ENCODE measurements around the gene TAPT1. TPM values are rescaled to one million over a fixed set of nuclear protein-coding genes. Genes with fewer than 3 reads are reported as not detected.

Gene TAPT1
- polyA plus RNA-seq, 1 donor from 2014 or later = 34.2 TPM

- no peaks in the 10 kb centered on the region for H3K36me3 ChIP-seq (ENCODE audit: insufficient read depth, low read length)
Measured at GRCh38 chr4:16117164-16117563, 109.1 kb downstream of the TAPT1 start.

GRCh38 chr4:16116493-16116990 is 109.7 kb downstream of the TAPT1 start:
- H3K27ac ChIP-seq (ENCODE audit: low read length) = no peak overlapping the region
- no peak overlapping the region for H3K4me2 ChIP-seq (ENCODE audit: low read length)
- no peak overlapping the region for H3K9ac ChIP-seq (ENCODE audit: low read length)
- H3K36me3 ChIP-seq (ENCODE audit: insufficient read depth, low read length) = no peaks in the 10 kb centered on the region
- no peaks in the 10 kb centered on the region for H4K20me1 ChIP-seq (ENCODE audit: insufficient read depth)
- H3K79me2 ChIP-seq (replicated peaks; ENCODE audit: insufficient read depth, low read length) = no peaks in the 10 kb centered on the region
- H3K9me2 ChIP-seq (ENCODE audit: insufficient read depth, low read length) = no peaks in the 10 kb centered on the region
- no peak for TF ChIP-seq RAD21 (conservative IDR thresholded peaks at IDR 0.05)
- TF ChIP-seq POLR2AphosphoS5 (IDR thresholded peaks at IDR 0.05) = no peak
- no peak for TF ChIP-seq SMC3 (conservative IDR thresholded peaks at IDR 0.05; ENCODE audit: poor library complexity)
- no peak for TF ChIP-seq MXI1 (conservative IDR thresholded peaks at IDR 0.05; ENCODE audit: poor library complexity, severe bottlenecking)
- no peak for TF ChIP-seq CTCF (IDR thresholded peaks at IDR 0.05; ENCODE audit: poor library complexity, severe bottlenecking)
- no peak for TF ChIP-seq EP300 (conservative IDR thresholded peaks at IDR 0.05; ENCODE audit: poor library complexity, severe bottlenecking)
- no peak for TF ChIP-seq TAF1 (IDR thresholded peaks at IDR 0.05; ENCODE audit: low read depth)
- TF ChIP-seq EZH2 (IDR thresholded peaks at IDR 0.05; ENCODE audit: borderline replicate concordance, insufficient read depth, low read length, poor library complexity, severe bottlenecking) = no peak
- H3K9me3 ChIP-seq (ENCODE audit: low read length) = no peaks in the 10 kb centered on the region
- H3K4me3 ChIP-seq (ENCODE audit: low read length) = no peak overlapping the region
- no peaks in the 10 kb centered on the region for H3K27me3 ChIP-seq (ENCODE audit: insufficient read depth, low read depth, low read length)
- no peaks in the 10 kb centered on the region for H3F3A ChIP-seq (ENCODE audit: insufficient read depth, low read length, poor library complexity, severe bottlenecking)
- no peak overlapping the region for H2AFZ ChIP-seq (ENCODE audit: low read depth, low read length)

More at GRCh38 chr4:16117164-16117563, 109.1 kb downstream of the TAPT1 start:
- Histone ChIP-seq H3K9me3 (ENCODE audit: low read length) (no peaks in the 10 kb centered on the region), H4K20me1 (ENCODE audit: insufficient read depth) (no peaks in the 10 kb centered on the region), H3K79me2 (replicated peaks; ENCODE audit: insufficient read depth, low read length) (no peaks in the 10 kb centered on the region), H3K9ac (ENCODE audit: low read length) (no peak overlapping the region), H3K9me2 (ENCODE audit: insufficient read depth, low read length) (no peaks in the 10 kb centered on the region), H3K27ac (ENCODE audit: low read length) (no peak overlapping the region), H3K27me3 (ENCODE audit: insufficient read depth, low read depth, low read length) (no peaks in the 10 kb centered on the region), H2AFZ (ENCODE audit: low read depth, low read length) (no peak overlapping the region), H3F3A (ENCODE audit: insufficient read depth, low read length, poor library complexity, severe bottlenecking) (no peaks in the 10 kb centered on the region), H3K4me3 (ENCODE audit: low read length) (no peak overlapping the region), H3K4me2 (ENCODE audit: low read length) (no peak overlapping the region)
- TF ChIP-seq CTCF (IDR thresholded peaks at IDR 0.05; ENCODE audit: poor library complexity, severe bottlenecking) = no peak
- TF ChIP-seq EP300 (conservative IDR thresholded peaks at IDR 0.05; ENCODE audit: poor library complexity, severe bottlenecking) = no peak
- no peak for TF ChIP-seq POLR2AphosphoS5 (IDR thresholded peaks at IDR 0.05)

GRCh38 chr4:16116019-16116418 is 110.3 kb downstream of the TAPT1 start:
- no peaks in the 10 kb centered on the region for H3K79me2 ChIP-seq (replicated peaks; ENCODE audit: insufficient read depth, low read length)
- H3K9ac ChIP-seq (ENCODE audit: low read length) = no peak overlapping the region
- H3K4me2 ChIP-seq (ENCODE audit: low read length) = no peak overlapping the region
- no peaks in the 10 kb centered on the region for H3F3A ChIP-seq (ENCODE audit: insufficient read depth, low read length, poor library complexity, severe bottlenecking)
- no peaks in the 10 kb centered on the region for H4K20me1 ChIP-seq (ENCODE audit: insufficient read depth)
- no peak for TF ChIP-seq MXI1 (conservative IDR thresholded peaks at IDR 0.05; ENCODE audit: poor library complexity, severe bottlenecking)
- TF ChIP-seq RAD21 (conservative IDR thresholded peaks at IDR 0.05) = no peak
- TF ChIP-seq EP300 (conservative IDR thresholded peaks at IDR 0.05; ENCODE audit: poor library complexity, severe bottlenecking) = no peak
- no peak for TF ChIP-seq REST (IDR thresholded peaks at IDR 0.05; ENCODE audit: borderline replicate concordance)
- no peak for TF ChIP-seq CTCF (IDR thresholded peaks at IDR 0.05; ENCODE audit: poor library complexity, severe bottlenecking)
- TF ChIP-seq EZH2 (IDR thresholded peaks at IDR 0.05; ENCODE audit: borderline replicate concordance, insufficient read depth, low read length, poor library complexity, severe bottlenecking) = no peak
- no peak for TF ChIP-seq POLR2AphosphoS5 (IDR thresholded peaks at IDR 0.05)
- TF ChIP-seq SMC3 (conservative IDR thresholded peaks at IDR 0.05; ENCODE audit: poor library complexity) = no peak
- TF ChIP-seq TAF1 (IDR thresholded peaks at IDR 0.05; ENCODE audit: low read depth) = no peak
- no peak overlapping the region for H2AFZ ChIP-seq (ENCODE audit: low read depth, low read length)
- no peaks in the 10 kb centered on the region for H3K9me2 ChIP-seq (ENCODE audit: insufficient read depth, low read length)
- no peak overlapping the region for H3K27ac ChIP-seq (ENCODE audit: low read length)
- no peaks in the 10 kb centered on the region for H3K27me3 ChIP-seq (ENCODE audit: insufficient read depth, low read depth, low read length)
- no peaks in the 10 kb centered on the region for H3K9me3 ChIP-seq (ENCODE audit: low read length)
- no peak overlapping the region for H3K4me3 ChIP-seq (ENCODE audit: low read length)
- H3K36me3 ChIP-seq (ENCODE audit: insufficient read depth, low read length) = no peaks in the 10 kb centered on the region
